MM.1S (cell line): ENCODE data around the gene IZUMO1R.

Source experiments
- DNase-seq: peaks from one replicate; pipeline ENCODE4 v3.0.0-alpha.2; 2015
- H2AFZ ChIP-seq: fragments of 300-600 bp; sonication (generic); 2 replicates; pipeline ENCODE4 v1.6.0; 2016; ENCODE audit warnings: antibody characterized with exemption, low read length
- H3F3A ChIP-seq: fragments of 300-600 bp; sonication (generic); 2 replicates; pipeline ENCODE4 v1.6.1; 2016; ENCODE audit warnings: mild to moderate bottlenecking, antibody characterized with exemption, low read length, moderate library complexity, mixed read lengths; ENCODE audit not compliant: insufficient read depth
- H3K27ac ChIP-seq: fragments of 300-600 bp; sonication (generic); 2 replicates; pipeline ENCODE4 v1.5.1; 2016; ENCODE audit warnings: mild to moderate bottlenecking, low read length
- H3K27me3 ChIP-seq: fragments of 300-600 bp; sonication (generic); replicated peaks from 2 replicates; pipeline ENCODE4 v1.6.0; 2016; ENCODE audit warnings: low read length; ENCODE audit not compliant: insufficient read depth
- H3K36me3 ChIP-seq: fragments of 300-600 bp; sonication (generic); replicated peaks from 2 replicates; pipeline ENCODE4 v1.6.1; 2016; ENCODE audit warnings: mild to moderate bottlenecking, low read length, mixed read lengths; ENCODE audit not compliant: insufficient read depth
- H3K4me1 ChIP-seq: fragments of 300-600 bp; sonication (generic); 2 replicates; pipeline ENCODE4 v1.6.1; 2016; ENCODE audit warnings: low read length, mixed read lengths
- H3K4me2 ChIP-seq: fragments of 300-600 bp; sonication (generic); 2 replicates; pipeline ENCODE4 v1.6.0; 2016; ENCODE audit warnings: low read depth, low read length
- H3K4me3 ChIP-seq: fragments of 300-600 bp; sonication (generic); 2 replicates; pipeline ENCODE4 v1.5.1; 2016; ENCODE audit warnings: low read length, mixed read lengths
- H3K79me2 ChIP-seq: fragments of 300-600 bp; sonication (generic); 2 replicates; pipeline ENCODE4 v1.6.1; 2016; ENCODE audit warnings: mixed run types, low read length, mixed read lengths
- H3K9ac ChIP-seq: fragments of 300-600 bp; sonication (generic); 2 replicates; pipeline ENCODE4 v1.6.1; 2016; ENCODE audit warnings: low read length, mixed read lengths
- H3K9me2 ChIP-seq: fragments of 300-600 bp; sonication (generic); replicated peaks from 2 replicates; pipeline ENCODE4 v1.6.1; 2016; ENCODE audit warnings: mild to moderate bottlenecking, low read length, mixed read lengths; ENCODE audit not compliant: insufficient read depth
- H3K9me3 ChIP-seq: fragments of 300-600 bp; sonication (generic); replicated peaks from 2 replicates; pipeline ENCODE4 v1.6.1; 2016; ENCODE audit warnings: mild to moderate bottlenecking, low read length, mixed read lengths; ENCODE audit not compliant: insufficient read depth
- H4K20me1 ChIP-seq: fragments of 300-600 bp; sonication (generic); 2 replicates; pipeline ENCODE4 v1.6.1; 2016; ENCODE audit warnings: mild to moderate bottlenecking, low read length, moderate library complexity, mixed read lengths; ENCODE audit not compliant: insufficient read depth
- EZH2 ChIP-seq: fragments of 300-600 bp; sonication (generic); optimal IDR thresholded peaks from 2 replicates; pipeline ENCODE3; 2017; ENCODE audit warnings: low read depth, mild to moderate bottlenecking, antibody characterized with exemption, low read length, mixed read lengths
- EZH2phosphoT487 ChIP-seq: fragments of 300-600 bp; sonication (generic); IDR thresholded peaks from 2 replicates; pipeline ENCODE4 v1.6.1; 2018; ENCODE audit warnings: antibody characterized with exemption, low read length
- TF ChIP-seq, protein P1 (sequence below): fragments of 300-600 bp; sonication (generic); IDR thresholded peaks from 2 replicates; pipeline ENCODE4 v1.5.1; 2016; ENCODE audit warnings: antibody characterized with exemption, low read length, mixed read lengths

IZUMO1R gene

DNA sequence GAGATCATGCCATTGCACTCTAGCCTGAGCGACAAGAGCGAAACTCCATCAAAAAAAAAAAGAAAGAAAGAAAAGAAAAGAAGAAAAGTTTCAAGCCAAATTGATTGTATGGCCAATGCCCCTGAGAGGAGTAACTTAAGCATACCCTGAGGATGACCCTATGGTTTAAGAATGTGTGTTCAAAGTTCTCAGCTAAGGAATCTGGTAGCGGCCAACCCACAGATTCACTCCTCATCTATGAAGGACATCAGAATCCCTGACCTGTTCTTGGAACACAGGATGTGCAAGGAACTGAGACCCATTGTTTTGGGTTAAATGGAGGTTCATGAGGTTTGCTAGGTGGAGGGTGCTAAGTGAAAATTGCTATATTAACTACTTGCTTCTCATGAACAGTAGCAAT is 18.1 kb downstream of the IZUMO1R start:
- Histone ChIP-seq H3K36me3 (no peaks in the 10 kb centered on the region), H4K20me1 (no peaks in the 10 kb centered on the region), H3F3A (no peaks in the 10 kb centered on the region), H3K4me3 (no peak overlapping the region), H3K9me2 (no peaks in the 10 kb centered on the region), H3K27ac (no peak overlapping the region), H3K9me3 (no peaks in the 10 kb centered on the region), H3K27me3 (no peaks in the 10 kb centered on the region), H3K4me2 (no peak overlapping the region), H2AFZ (no peak overlapping the region), H3K79me2 (no peaks in the 10 kb centered on the region), H3K9ac (no peak overlapping the region), H3K4me1 (no peaks in the 10 kb centered on the region)
- TF ChIP-seq, protein P1, sequence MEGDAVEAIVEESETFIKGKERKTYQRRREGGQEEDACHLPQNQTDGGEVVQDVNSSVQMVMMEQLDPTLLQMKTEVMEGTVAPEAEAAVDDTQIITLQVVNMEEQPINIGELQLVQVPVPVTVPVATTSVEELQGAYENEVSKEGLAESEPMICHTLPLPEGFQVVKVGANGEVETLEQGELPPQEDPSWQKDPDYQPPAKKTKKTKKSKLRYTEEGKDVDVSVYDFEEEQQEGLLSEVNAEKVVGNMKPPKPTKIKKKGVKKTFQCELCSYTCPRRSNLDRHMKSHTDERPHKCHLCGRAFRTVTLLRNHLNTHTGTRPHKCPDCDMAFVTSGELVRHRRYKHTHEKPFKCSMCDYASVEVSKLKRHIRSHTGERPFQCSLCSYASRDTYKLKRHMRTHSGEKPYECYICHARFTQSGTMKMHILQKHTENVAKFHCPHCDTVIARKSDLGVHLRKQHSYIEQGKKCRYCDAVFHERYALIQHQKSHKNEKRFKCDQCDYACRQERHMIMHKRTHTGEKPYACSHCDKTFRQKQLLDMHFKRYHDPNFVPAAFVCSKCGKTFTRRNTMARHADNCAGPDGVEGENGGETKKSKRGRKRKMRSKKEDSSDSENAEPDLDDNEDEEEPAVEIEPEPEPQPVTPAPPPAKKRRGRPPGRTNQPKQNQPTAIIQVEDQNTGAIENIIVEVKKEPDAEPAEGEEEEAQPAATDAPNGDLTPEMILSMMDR, result no peak
- TF ChIP-seq EZH2 (no peak), EZH2phosphoT487 (no peak)
- no peak for DNase-seq

DNA sequence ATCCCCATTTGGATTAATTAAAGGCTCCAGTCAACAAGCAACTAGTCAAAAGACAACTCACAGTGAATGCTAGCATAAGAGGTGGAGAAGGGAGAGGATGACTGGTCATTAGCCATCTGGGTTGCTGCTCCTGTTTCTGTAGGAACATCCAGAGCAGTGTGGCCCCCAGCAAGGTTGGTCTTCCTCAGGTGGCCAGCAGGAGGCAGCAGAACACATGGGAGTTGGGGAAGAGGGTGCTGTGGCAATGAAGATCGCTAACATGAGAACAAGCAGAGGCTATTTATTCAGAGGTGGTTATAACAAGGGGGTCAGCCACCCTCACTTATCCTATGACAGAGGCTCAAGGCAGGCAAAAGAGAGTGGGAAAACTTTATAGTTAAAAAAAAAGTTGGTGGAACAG is 21.3 kb downstream of the IZUMO1R start:
- Histone ChIP-seq H3K9me2 (no peaks in the 10 kb centered on the region), H3K27me3 (no peaks in the 10 kb centered on the region), H4K20me1 (no peaks in the 10 kb centered on the region), H3K9ac (no peak overlapping the region), H3K9me3 (no peaks in the 10 kb centered on the region), H3K36me3 (no peaks in the 10 kb centered on the region), H3K4me1 (no peaks in the 10 kb centered on the region), H3K27ac (no peak overlapping the region), H3F3A (no peaks in the 10 kb centered on the region), H3K4me3 (no peak overlapping the region), H3K4me2 (no peak overlapping the region), H3K79me2 (no peaks in the 10 kb centered on the region), H2AFZ (no peak overlapping the region)
- peak; percentile 21 for DNase-seq
- no peak for TF ChIP-seq EZH2phosphoT487
- TF ChIP-seq, protein P1, result peak; percentile 74

DNA sequence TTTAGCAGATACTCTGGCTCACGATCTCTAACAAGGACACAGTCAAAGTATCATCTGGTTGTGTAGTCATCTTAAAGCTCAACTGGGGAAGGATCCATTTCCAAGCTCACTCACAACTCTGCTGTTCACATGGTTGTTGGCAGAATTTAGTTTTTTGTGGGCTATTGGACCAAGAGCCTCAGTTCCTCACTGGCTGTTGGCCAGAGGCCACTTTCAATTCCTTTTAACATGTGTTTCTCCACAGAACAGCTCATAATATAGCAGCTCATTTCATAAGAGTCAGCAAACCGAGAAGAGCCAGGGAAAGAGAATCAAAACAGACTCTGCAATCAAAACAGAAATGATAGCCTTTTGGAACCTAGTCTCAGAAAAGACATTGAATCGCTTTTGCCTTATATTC is 22.6 kb downstream of the IZUMO1R start:
- DNase-seq, result no peak
- H3K9me2 ChIP-seq, result no peaks in the 10 kb centered on the region

More for the DNA sequence above, 22.6 kb downstream of the IZUMO1R start:
- no peak overlapping the region for H2AFZ ChIP-seq
- H3K9me3 ChIP-seq, result no peaks in the 10 kb centered on the region
- no peaks in the 10 kb centered on the region for H4K20me1 ChIP-seq
- H3K4me1 ChIP-seq, result no peaks in the 10 kb centered on the region
- no peak overlapping the region for H3K9ac ChIP-seq
- no peak overlapping the region for H3K27ac ChIP-seq
- H3K27me3 ChIP-seq, result no peaks in the 10 kb centered on the region
- TF ChIP-seq EZH2phosphoT487 (no peak), EZH2 (no peak)
- TF ChIP-seq, protein P1, result no peak
- H3F3A ChIP-seq, result no peaks in the 10 kb centered on the region
- H3K79me2 ChIP-seq, result no peaks in the 10 kb centered on the region
- no peak overlapping the region for H3K4me3 ChIP-seq
- no peak overlapping the region for H3K4me2 ChIP-seq
- no peaks in the 10 kb centered on the region for H3K36me3 ChIP-seq
